ENCODE results near the gene NRG3. TPM values are rescaled to one million over a fixed set of nuclear protein-coding genes. Genes with fewer than 3 reads are reported as not detected.

The NRG3 gene
- total RNA-seq, 2 experiments from 2014 or later: not detected

DNA sequence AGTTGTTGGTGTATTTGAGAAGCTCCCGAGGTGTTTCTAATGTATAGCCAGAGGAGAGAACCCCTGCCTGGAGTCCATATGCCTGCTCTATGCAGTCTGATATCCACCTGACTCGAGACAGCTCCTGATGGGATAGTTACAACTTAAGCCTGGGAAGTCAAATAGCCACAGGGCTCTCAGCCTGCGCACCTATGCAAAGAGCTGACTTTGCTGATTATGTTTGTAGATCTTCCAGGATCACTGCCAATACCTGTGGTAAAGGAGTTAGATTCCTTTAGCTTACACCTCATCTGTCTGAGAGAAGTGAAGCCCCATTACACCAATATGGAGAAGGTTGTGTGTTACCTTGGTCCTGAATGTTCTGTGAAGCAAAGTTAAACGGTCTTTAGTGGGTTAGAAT lies 1063.3 kb downstream of the NRG3 start:
- intact Hi-C loops (cut with micrococcal nuclease; ENCODE audit: unreplicated experiment): no loop called here
- H4K20me1 ChIP-seq (ENCODE audit: insufficient read depth, low read length): no peaks in the 10 kb centered on the region
- TF ChIP-seq, protein P1, sequence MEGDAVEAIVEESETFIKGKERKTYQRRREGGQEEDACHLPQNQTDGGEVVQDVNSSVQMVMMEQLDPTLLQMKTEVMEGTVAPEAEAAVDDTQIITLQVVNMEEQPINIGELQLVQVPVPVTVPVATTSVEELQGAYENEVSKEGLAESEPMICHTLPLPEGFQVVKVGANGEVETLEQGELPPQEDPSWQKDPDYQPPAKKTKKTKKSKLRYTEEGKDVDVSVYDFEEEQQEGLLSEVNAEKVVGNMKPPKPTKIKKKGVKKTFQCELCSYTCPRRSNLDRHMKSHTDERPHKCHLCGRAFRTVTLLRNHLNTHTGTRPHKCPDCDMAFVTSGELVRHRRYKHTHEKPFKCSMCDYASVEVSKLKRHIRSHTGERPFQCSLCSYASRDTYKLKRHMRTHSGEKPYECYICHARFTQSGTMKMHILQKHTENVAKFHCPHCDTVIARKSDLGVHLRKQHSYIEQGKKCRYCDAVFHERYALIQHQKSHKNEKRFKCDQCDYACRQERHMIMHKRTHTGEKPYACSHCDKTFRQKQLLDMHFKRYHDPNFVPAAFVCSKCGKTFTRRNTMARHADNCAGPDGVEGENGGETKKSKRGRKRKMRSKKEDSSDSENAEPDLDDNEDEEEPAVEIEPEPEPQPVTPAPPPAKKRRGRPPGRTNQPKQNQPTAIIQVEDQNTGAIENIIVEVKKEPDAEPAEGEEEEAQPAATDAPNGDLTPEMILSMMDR (conservative IDR thresholded peaks at IDR 0.05; ENCODE audit: low read length): no peak
- no peak for TF ChIP-seq EZH2phosphoT487 (IDR thresholded peaks at IDR 0.05; ENCODE audit: borderline replicate concordance, low read depth, low read length)
- no peak overlapping the region for H3K4me3 ChIP-seq (ENCODE audit: low read depth, low read length, poor library complexity, severe bottlenecking)
- H3K9me2 ChIP-seq (ENCODE audit: insufficient read depth, low read length): no peaks in the 10 kb centered on the region
- H3K36me3 ChIP-seq (ENCODE audit: insufficient read depth, low read length): no peaks in the 10 kb centered on the region
- no peaks in the 10 kb centered on the region for H3K9me3 ChIP-seq (ENCODE audit: low read length)
- no peaks in the 10 kb centered on the region for H3K4me1 ChIP-seq (ENCODE audit: insufficient read depth, low read length, poor library complexity, severe bottlenecking)
- H3K4me2 ChIP-seq (ENCODE audit: low read length): no peak overlapping the region
- ChIA-PET POLR2A (interaction anchor here (1.0 kb wide), 1 partner anchor 21 kb away, joined by 3 read pairs; no protein-coding TSS in a partner anchor), CTCF (ENCODE audit: unreplicated experiment) (no interaction called here)
- DNase-seq (ENCODE audit: low spot score): no peak
- H3K79me2 ChIP-seq (ENCODE audit: insufficient read depth, low read depth, low read length): no peaks in the 10 kb centered on the region
- no TSS peak for BruUV-seq (replicated peaks)
- H3K27ac ChIP-seq (ENCODE audit: low read depth, low read length, poor library complexity, severe bottlenecking): no peak overlapping the region
- H2AFZ ChIP-seq (ENCODE audit: low read length): no peak overlapping the region

DNA sequence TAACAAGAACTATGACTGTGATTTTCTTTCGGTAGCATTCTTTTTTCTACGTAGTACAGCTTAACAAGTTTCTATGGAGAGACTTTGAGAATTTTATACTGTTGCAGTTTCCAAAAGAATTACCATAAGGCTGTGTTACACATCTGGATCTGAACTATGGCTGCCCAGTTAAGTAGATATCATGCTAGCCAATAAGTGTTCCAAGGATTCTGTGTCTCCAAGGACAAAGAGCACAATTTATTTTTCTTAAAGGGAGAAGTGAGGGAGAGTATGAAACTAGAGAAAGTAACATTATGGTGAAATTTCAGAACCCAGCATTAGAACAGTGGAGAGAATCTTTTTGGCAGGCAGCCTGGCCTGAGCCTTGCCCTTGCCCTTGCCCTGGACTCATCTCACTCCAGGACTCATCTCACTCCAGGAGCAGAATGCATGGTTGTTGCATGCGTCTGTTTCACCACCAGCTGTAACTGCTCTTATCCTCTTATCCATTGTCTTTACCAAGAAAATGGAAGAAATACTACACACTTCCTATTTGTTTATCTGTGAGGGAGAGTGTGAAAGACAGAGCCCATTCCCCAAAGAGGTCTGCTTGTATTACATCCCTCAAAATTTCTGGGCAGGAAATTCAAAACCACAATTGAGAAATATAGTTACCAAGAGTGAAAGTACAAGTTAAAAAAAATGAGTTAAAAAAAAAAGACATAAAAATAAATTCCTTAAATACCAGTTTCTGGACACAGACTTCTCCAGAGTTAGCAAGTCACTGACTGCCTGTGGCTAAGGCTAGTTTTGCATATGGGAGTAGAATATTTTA lies 1067.5 kb downstream of the NRG3 start:
- CTCF ChIA-PET (ENCODE audit: unreplicated experiment): no interaction called here
- no peak overlapping the region for H3K4me2 ChIP-seq (ENCODE audit: low read length)
- BruUV-seq (replicated peaks): no TSS peak

DNA sequence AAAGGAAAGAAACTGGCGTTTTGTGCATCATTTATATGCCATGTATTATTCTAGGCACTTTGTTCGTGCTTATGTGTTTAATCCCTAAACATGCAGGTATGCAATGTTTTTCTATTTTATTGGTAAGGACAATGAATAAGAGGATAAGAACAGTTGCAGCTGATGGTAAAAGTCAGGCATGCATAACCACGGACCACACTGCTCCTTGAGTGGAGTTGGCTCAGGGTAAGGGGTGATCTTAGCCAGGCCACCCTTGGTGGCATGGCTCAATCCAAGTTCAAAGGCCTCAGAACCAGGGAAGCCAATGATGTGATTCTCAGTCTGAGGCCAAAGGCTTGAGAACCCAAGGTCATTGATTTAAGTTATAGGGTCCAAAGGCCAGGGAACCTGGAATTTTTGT lies 1068.1 kb downstream of the NRG3 start:
- no TSS peak for BruUV-seq (replicated peaks)
- Histone ChIP-seq H4K20me1 (ENCODE audit: insufficient read depth, low read length) (no peaks in the 10 kb centered on the region), H3K9me2 (ENCODE audit: insufficient read depth, low read length) (no peaks in the 10 kb centered on the region), H3K4me3 (ENCODE audit: low read depth, low read length, poor library complexity, severe bottlenecking) (no peak overlapping the region), H3K9me3 (ENCODE audit: low read length) (no peaks in the 10 kb centered on the region), H3K36me3 (ENCODE audit: insufficient read depth, low read length) (no peaks in the 10 kb centered on the region), H3K4me2 (ENCODE audit: low read length) (no peak overlapping the region), H3K4me1 (ENCODE audit: insufficient read depth, low read length, poor library complexity, severe bottlenecking) (no peaks in the 10 kb centered on the region), H2AFZ (ENCODE audit: low read length) (no peak overlapping the region), H3K27ac (ENCODE audit: low read depth, low read length, poor library complexity, severe bottlenecking) (no peak overlapping the region), H3K79me2 (ENCODE audit: insufficient read depth, low read depth, low read length) (no peaks in the 10 kb centered on the region)
- intact Hi-C loops (cut with micrococcal nuclease; ENCODE audit: unreplicated experiment): no loop called here
- DNase-seq (ENCODE audit: low spot score): no peak
- CTCF ChIA-PET (ENCODE audit: unreplicated experiment): no interaction called here
- TF ChIP-seq EZH2phosphoT487 (IDR thresholded peaks at IDR 0.05; ENCODE audit: borderline replicate concordance, low read depth, low read length): no peak
- TF ChIP-seq, protein P1 (conservative IDR thresholded peaks at IDR 0.05; ENCODE audit: low read length): no peak
- POLR2A ChIA-PET: no interaction called here

More for the DNA sequence above, 1067.5 kb downstream of the NRG3 start:
- POLR2A ChIA-PET: no interaction called here
- intact Hi-C loops (cut with micrococcal nuclease; ENCODE audit: unreplicated experiment): no loop called here
- Histone ChIP-seq H3K27ac (ENCODE audit: low read depth, low read length, poor library complexity, severe bottlenecking) (no peak overlapping the region), H2AFZ (ENCODE audit: low read length) (no peak overlapping the region), H3K36me3 (ENCODE audit: insufficient read depth, low read length) (no peaks in the 10 kb centered on the region), H3K9me2 (ENCODE audit: insufficient read depth, low read length) (no peaks in the 10 kb centered on the region), H3K9me3 (ENCODE audit: low read length) (no peaks in the 10 kb centered on the region), H4K20me1 (ENCODE audit: insufficient read depth, low read length) (no peaks in the 10 kb centered on the region), H3K4me3 (ENCODE audit: low read depth, low read length, poor library complexity, severe bottlenecking) (no peak overlapping the region), H3K79me2 (ENCODE audit: insufficient read depth, low read depth, low read length) (no peaks in the 10 kb centered on the region), H3K4me1 (ENCODE audit: insufficient read depth, low read length, poor library complexity, severe bottlenecking) (no peaks in the 10 kb centered on the region)
- TF ChIP-seq EZH2phosphoT487 (IDR thresholded peaks at IDR 0.05; ENCODE audit: borderline replicate concordance, low read depth, low read length): no peak
- TF ChIP-seq, protein P1 (conservative IDR thresholded peaks at IDR 0.05; ENCODE audit: low read length): no peak
- no peak for DNase-seq (ENCODE audit: low spot score)
